NCI-H2227 treated with DMSO at 0.1 percent for 48 hours (cell line): ENCODE results near the gene NCKAP5.

ENCODE experiments used
- DNase-seq: peaks from one replicate; lab custom pipeline; 2025; lab: John Stamatoyannopoulos, UW

The NCKAP5 gene

GRCh38 chr2:133143645-133144044 lies 424.6 kb downstream of the NCKAP5 start:
- DNase-seq = no peak

GRCh38 chr2:133142087-133142486 lies 426.2 kb downstream of the NCKAP5 start:
- DNase-seq = no peak

GRCh38 chr2:133140620-133141019 lies 427.6 kb downstream of the NCKAP5 start:
- DNase-seq = no peak

- no peak for DNase-seq
These were observed 428.3 kb downstream of the NCKAP5 start for GRCh38 chr2:133139847-133140533.

- no peak for DNase-seq
These were observed 429.6 kb downstream of the NCKAP5 start for GRCh38 chr2:133138693-133139092.

GRCh38 chr2:133135035-133135654 lies 433.1 kb downstream of the NCKAP5 start:
- no peak for DNase-seq

GRCh38 chr2:133130548-133131246 lies 437.6 kb downstream of the NCKAP5 start:
- DNase-seq = no peak

- DNase-seq = no peak
These were observed 443.8 kb downstream of the NCKAP5 start for GRCh38 chr2:133124446-133124845.

GRCh38 chr2:133123904-133124303 lies 444.4 kb downstream of the NCKAP5 start:
- peak; percentile 89 for DNase-seq

GRCh38 chr2:133123393-133123792 lies 444.9 kb downstream of the NCKAP5 start:
- DNase-seq = peak; percentile 89

- DNase-seq = no peak
These were observed 445.7 kb downstream of the NCKAP5 start for GRCh38 chr2:133122529-133122928.

- no peak for DNase-seq
These were observed 448.0 kb downstream of the NCKAP5 start for GRCh38 chr2:133120310-133120709.

GRCh38 chr2:133110201-133110600 lies 458.1 kb downstream of the NCKAP5 start:
- DNase-seq = no peak

GRCh38 chr2:133109772-133110171 lies 458.5 kb downstream of the NCKAP5 start:
- no peak for DNase-seq

GRCh38 chr2:133107058-133107815 lies 461.0 kb downstream of the NCKAP5 start:
- DNase-seq = no peak

- peak; percentile 57 for DNase-seq
These were observed 463.4 kb downstream of the NCKAP5 start for GRCh38 chr2:133104871-133105270.

- DNase-seq = no peak
These were observed 469.5 kb downstream of the NCKAP5 start for GRCh38 chr2:133098787-133099186.

GRCh38 chr2:133097666-133098065 lies 470.6 kb downstream of the NCKAP5 start:
- DNase-seq = no peak

GRCh38 chr2:133092571-133092970 lies 475.7 kb downstream of the NCKAP5 start:
- no peak for DNase-seq

- no peak for DNase-seq
These were observed 477.9 kb downstream of the NCKAP5 start for GRCh38 chr2:133090358-133090757.

- no peak for DNase-seq
These were observed 482.1 kb downstream of the NCKAP5 start for GRCh38 chr2:133086176-133086575.

- no peak for DNase-seq
These were observed 482.6 kb downstream of the NCKAP5 start for GRCh38 chr2:133085646-133086045.
